Karpas-422 (cell line): ENCODE data around the gene SLC17A1. TPM values are rescaled to one million over a fixed set of nuclear protein-coding genes. Genes with fewer than 3 reads are reported as not detected.

Experiments used
- DNase-seq: peaks from one replicate; pipeline ENCODE4 v3.0.0-alpha.2; 2015
- H2AFZ ChIP-seq: fragments of 200-600 bp; sonication (generic); 2 replicates; pipeline ENCODE4 v1.6.1; 2014; ENCODE audit warnings: antibody characterized with exemption, low read length, mixed read lengths
- H3K27ac ChIP-seq: fragments of 200-600 bp; sonication (generic); 2 replicates; pipeline ENCODE4 v1.5.1; 2014; ENCODE audit warnings: mild to moderate bottlenecking, low read length, moderate library complexity
- H3K27me3 ChIP-seq: fragments of 200-600 bp; sonication (generic); 2 replicates; pipeline ENCODE4 v1.6.1; 2014; ENCODE audit warnings: low read length, mixed read lengths
- H3K36me3 ChIP-seq: fragments of 200-600 bp; sonication (generic); 2 replicates; pipeline ENCODE4 v1.6.1; 2014; ENCODE audit warnings: low read length, mixed read lengths; ENCODE audit not compliant: insufficient read depth
- H3K4me1 ChIP-seq: fragments of 200-600 bp; sonication (generic); 2 replicates; pipeline ENCODE4 v1.6.1; 2014; ENCODE audit warnings: mild to moderate bottlenecking, low read length, mixed read lengths
- H3K4me2 ChIP-seq: fragments of 200-600 bp; sonication (generic); 2 replicates; pipeline ENCODE4 v1.6.1; 2014; ENCODE audit warnings: low read length, low read depth, mild to moderate bottlenecking; ENCODE audit not compliant: poor library complexity, severe bottlenecking
- H3K4me3 ChIP-seq: fragments of 200-600 bp; sonication (generic); 2 replicates; pipeline ENCODE4 v1.5.1; 2014; ENCODE audit warnings: mild to moderate bottlenecking, antibody characterized with exemption, low read length, mixed read lengths
- H3K79me2 ChIP-seq: fragments of 200-600 bp; sonication (generic); 2 replicates; pipeline ENCODE4 v1.6.1; 2014; ENCODE audit warnings: mild to moderate bottlenecking, low read length, mixed read lengths
- H3K9ac ChIP-seq: fragments of 200-600 bp; sonication (generic); 2 replicates; pipeline ENCODE4 v1.6.0; 2014; ENCODE audit warnings: low read length
- H3K9me2 ChIP-seq: fragments of 200-600 bp; sonication (generic), shearing (Covaris generic); replicated peaks from 2 replicates; pipeline ENCODE4 v1.6.0; 2014; ENCODE audit warnings: mild to moderate bottlenecking, low read length, moderate library complexity; ENCODE audit not compliant: insufficient read depth
- H3K9me3 ChIP-seq: fragments of 300-700, 200-600 bp; sonication (generic); 2 replicates; pipeline ENCODE4 v1.6.1; 2014; ENCODE audit warnings: low read length, mixed read lengths
- H4K20me1 ChIP-seq: fragments of 200-600 bp; sonication (generic); 2 replicates; pipeline ENCODE4 v1.6.1; 2014; ENCODE audit warnings: mild to moderate bottlenecking, antibody characterized with exemption, low read length, low read depth; ENCODE audit not compliant: insufficient read depth
- total RNA-seq: library from RNA; depleted of rRNA; stranded (reverse); fragments of >200 nt; shearing (Covaris generic); gene quantifications from 2 replicates; pipeline ENCODE4 v1.2.3, GENCODE V29; 2014; ENCODE audit warnings: low replicate concordance; rRNA removed

The SLC17A1 gene, protein sequence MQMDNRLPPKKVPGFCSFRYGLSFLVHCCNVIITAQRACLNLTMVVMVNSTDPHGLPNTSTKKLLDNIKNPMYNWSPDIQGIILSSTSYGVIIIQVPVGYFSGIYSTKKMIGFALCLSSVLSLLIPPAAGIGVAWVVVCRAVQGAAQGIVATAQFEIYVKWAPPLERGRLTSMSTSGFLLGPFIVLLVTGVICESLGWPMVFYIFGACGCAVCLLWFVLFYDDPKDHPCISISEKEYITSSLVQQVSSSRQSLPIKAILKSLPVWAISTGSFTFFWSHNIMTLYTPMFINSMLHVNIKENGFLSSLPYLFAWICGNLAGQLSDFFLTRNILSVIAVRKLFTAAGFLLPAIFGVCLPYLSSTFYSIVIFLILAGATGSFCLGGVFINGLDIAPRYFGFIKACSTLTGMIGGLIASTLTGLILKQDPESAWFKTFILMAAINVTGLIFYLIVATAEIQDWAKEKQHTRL
- total RNA-seq: not detected in 2 replicates

DNA sequence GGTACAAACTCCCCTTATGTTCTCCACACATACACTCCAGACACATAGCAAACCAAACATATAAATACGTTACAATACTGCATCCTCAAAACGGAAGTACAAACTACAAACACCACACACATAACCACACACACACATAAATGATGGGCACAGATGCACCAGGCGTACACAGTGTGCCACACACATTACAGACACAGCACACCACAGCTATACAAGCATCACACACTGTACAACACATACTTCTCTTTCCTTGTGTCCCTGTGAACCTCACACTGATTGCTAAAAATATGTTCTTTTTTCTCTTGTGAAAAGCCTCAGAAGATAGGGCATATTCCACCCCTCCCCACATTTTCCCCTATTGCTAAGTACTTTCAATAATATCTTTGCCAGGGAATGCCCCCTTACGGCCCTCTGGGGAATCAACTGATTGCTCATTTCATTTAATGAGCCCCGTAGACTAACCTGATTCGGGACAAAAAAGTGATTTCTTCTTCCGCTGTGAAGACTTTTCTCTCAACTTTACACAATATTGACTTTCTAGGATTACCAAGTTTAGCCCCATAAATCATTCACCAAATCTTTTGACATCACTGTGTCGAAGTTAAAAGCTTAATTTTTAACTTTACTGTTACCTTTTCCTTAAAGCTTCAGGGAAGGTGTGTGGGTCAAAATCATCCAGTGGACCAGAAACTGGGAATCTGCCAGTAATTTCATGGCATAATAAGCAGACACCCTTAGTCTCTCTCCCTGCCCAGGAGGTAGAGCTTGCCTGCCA, at the start of gene SLC17A1:
SLC17A1 (minus strand) TSS at position 521 of the 775 bp plus-strand sequence. CDS start 1,495 bp downstream, outside the sequence.
- no peak within 1 kb of the TSS for H2AFZ ChIP-seq
- no peak within 1 kb of the TSS for H3K9ac ChIP-seq
- no peaks in the 10 kb centered on the region for H3K9me3 ChIP-seq
- no peaks in the 10 kb centered on the region for H3K4me1 ChIP-seq
- H3K27ac ChIP-seq: no peak within 1 kb of the TSS
- no peak within 1 kb of the TSS for H3K4me2 ChIP-seq
- H3K36me3 ChIP-seq: no peaks in the 10 kb centered on the region
- H3K27me3 ChIP-seq: no peaks in the 10 kb centered on the region
- no peaks in the 10 kb centered on the region for H4K20me1 ChIP-seq
- H3K9me2 ChIP-seq: no peaks in the 10 kb centered on the region
- H3K79me2 ChIP-seq: no peaks in the 10 kb centered on the region
- no peak for DNase-seq
- no peak within 1 kb of the TSS for H3K4me3 ChIP-seq

DNA sequence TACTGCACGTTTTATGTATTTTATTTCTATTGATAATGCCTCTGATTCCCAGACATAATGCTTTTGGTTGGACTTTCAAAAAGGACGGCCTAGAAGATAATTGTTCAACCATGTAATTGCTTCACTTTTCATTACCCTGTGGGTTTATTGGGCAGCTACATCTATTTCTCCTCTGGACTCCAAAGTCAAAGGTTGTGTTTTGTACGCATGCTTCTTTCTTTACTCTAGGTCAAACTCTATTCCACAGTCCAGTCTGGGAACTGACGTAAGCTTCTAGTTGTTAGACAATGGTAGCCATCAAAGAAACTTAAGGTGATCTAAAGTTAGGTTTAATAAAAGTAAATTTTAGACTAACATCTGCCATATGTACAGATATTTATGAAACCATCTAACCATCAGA, 48.7 kb upstream of the SLC17A1 start:
- no peak overlapping the region for H3K27ac ChIP-seq
- DNase-seq: no peak
- H3K79me2 ChIP-seq: no peaks in the 10 kb centered on the region
- no peaks in the 10 kb centered on the region for H3K9me3 ChIP-seq
- H3K4me2 ChIP-seq: no peak overlapping the region
- H3K36me3 ChIP-seq: no peaks in the 10 kb centered on the region
- no peak overlapping the region for H3K9ac ChIP-seq
- H3K27me3 ChIP-seq: no peaks in the 10 kb centered on the region
- H3K4me3 ChIP-seq: no peak overlapping the region
- H2AFZ ChIP-seq: no peak overlapping the region
- H3K9me2 ChIP-seq: no peaks in the 10 kb centered on the region
- no peaks in the 10 kb centered on the region for H3K4me1 ChIP-seq
- no peaks in the 10 kb centered on the region for H4K20me1 ChIP-seq

GRCh38 chr6:25878721-25879322, 47.0 kb upstream of the SLC17A1 start:
- no peak overlapping the region for H3K4me3 ChIP-seq
- H4K20me1 ChIP-seq: no peaks in the 10 kb centered on the region
- H3K79me2 ChIP-seq: no peaks in the 10 kb centered on the region
- H3K27me3 ChIP-seq: no peaks in the 10 kb centered on the region
- H3K4me1 ChIP-seq: no peaks in the 10 kb centered on the region
- H3K9me3 ChIP-seq: no peaks in the 10 kb centered on the region
- no peaks in the 10 kb centered on the region for H3K36me3 ChIP-seq
- no peak overlapping the region for H3K9ac ChIP-seq
- no peaks in the 10 kb centered on the region for H3K9me2 ChIP-seq
- DNase-seq: no peak
- H3K27ac ChIP-seq: no peak overlapping the region
- H2AFZ ChIP-seq: no peak overlapping the region
- H3K4me2 ChIP-seq: no peak overlapping the region

- no peaks in the 10 kb centered on the region for H3K36me3 ChIP-seq
- no peak for DNase-seq
Measured at GRCh38 chr6:25875926-25876602, 44.2 kb upstream of the SLC17A1 start.

DNA sequence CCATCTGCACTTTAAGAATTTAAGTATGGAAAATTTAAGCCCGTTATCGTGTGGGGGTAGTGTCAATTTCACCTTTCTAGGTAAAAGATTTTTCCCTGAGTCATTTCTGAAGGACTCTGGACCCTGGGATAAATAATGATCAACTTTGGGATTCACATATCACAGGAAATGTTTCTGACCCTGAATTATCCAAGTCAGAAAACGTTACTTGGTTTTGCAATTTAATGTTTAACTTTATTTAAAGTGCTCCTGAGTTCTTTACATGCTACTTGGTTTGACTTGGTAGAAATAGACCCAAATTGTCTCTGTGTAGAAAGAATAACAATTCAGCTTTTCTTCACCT, 43.7 kb upstream of the SLC17A1 start:
- Histone ChIP-seq H2AFZ (no peak overlapping the region), H3K4me2 (no peak overlapping the region), H4K20me1 (no peaks in the 10 kb centered on the region), H3K9ac (no peak overlapping the region), H3K9me3 (no peaks in the 10 kb centered on the region), H3K27ac (no peak overlapping the region), H3K9me2 (no peaks in the 10 kb centered on the region), H3K79me2 (no peaks in the 10 kb centered on the region), H3K27me3 (no peaks in the 10 kb centered on the region), H3K4me3 (no peak overlapping the region), H3K36me3 (no peaks in the 10 kb centered on the region), H3K4me1 (no peaks in the 10 kb centered on the region)
- DNase-seq: no peak

More at GRCh38 chr6:25875926-25876602, 44.2 kb upstream of the SLC17A1 start:
- Histone ChIP-seq H3K9ac (no peak overlapping the region), H3K9me3 (no peaks in the 10 kb centered on the region), H3K27me3 (no peaks in the 10 kb centered on the region), H3K4me2 (no peak overlapping the region), H3K4me3 (no peak overlapping the region), H2AFZ (no peak overlapping the region), H3K9me2 (no peaks in the 10 kb centered on the region), H4K20me1 (no peaks in the 10 kb centered on the region), H3K4me1 (no peaks in the 10 kb centered on the region), H3K27ac (no peak overlapping the region), H3K79me2 (no peaks in the 10 kb centered on the region)

- Histone ChIP-seq H3K79me2 (no peaks in the 10 kb centered on the region), H3K27me3 (no peaks in the 10 kb centered on the region), H3K9ac (no peak overlapping the region), H3K4me2 (no peak overlapping the region), H3K9me3 (no peaks in the 10 kb centered on the region), H2AFZ (no peak overlapping the region), H3K4me3 (no peak overlapping the region), H3K4me1 (no peaks in the 10 kb centered on the region), H3K27ac (no peak overlapping the region), H3K9me2 (no peaks in the 10 kb centered on the region), H4K20me1 (no peaks in the 10 kb centered on the region), H3K36me3 (no peaks in the 10 kb centered on the region)
- DNase-seq: no peak
Measured at GRCh38 chr6:25874822-25875562, 43.1 kb upstream of the SLC17A1 start.

DNA sequence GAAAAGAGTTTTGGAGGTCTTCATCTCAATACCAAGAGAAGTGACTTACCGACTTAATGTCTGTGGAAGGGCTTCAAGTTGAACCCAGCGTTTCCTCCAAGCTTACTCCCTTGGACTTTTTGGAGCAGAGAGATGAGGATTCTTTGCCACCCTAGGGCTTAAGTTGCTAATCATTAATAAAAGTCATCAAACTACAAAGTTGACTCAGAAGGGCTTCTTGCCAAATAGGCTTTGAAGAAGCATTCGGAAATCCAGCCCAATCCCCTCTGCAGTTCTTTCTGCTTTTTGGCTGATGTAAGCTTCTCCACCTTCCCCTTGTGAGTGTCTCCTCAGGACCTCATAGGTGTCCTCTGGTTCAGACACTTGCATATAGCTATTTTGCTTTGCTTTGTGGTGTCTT, 42.3 kb upstream of the SLC17A1 start, which contains the start of gene SLC17A3:
SLC17A3 (minus strand) TSS at position 126 of the 400 bp plus-strand sequence. CDS start 5,856 bp downstream, outside the sequence.
- Histone ChIP-seq H3K27ac (no peak within 1 kb of the TSS), H3K9me2 (no peaks in the 10 kb centered on the region), H2AFZ (no peak within 1 kb of the TSS), H3K36me3 (no peaks in the 10 kb centered on the region), H3K4me1 (no peaks in the 10 kb centered on the region), H3K4me3 (no peak within 1 kb of the TSS), H3K79me2 (no peaks in the 10 kb centered on the region), H3K9ac (no peak within 1 kb of the TSS), H3K27me3 (no peaks in the 10 kb centered on the region), H3K9me3 (no peaks in the 10 kb centered on the region), H3K4me2 (no peak within 1 kb of the TSS), H4K20me1 (no peaks in the 10 kb centered on the region)
- no peak for DNase-seq
